Natural killer cell (primary cell): ENCODE results near the gene CCM2L. TPM values are rescaled to one million over a fixed set of nuclear protein-coding genes. Genes with fewer than 3 reads are reported as not detected.

ENCODE experiments used
- ATAC-seq, 3 donors: fragments of 150-1000 bp in 2 of 3; fragments of 200-7000 bp in 1 of 3; cut with Tn5 transposase; 1 replicate in 1 of 3; 2 replicates in 2 of 3; pipeline ENCODE4 v1.10.0; 2021; ENCODE audit warnings: mild to moderate bottlenecking in 2 of 3, moderate library complexity in 2 of 3
- DNase-seq, 2 donors: peaks; one replicate each; pipeline versions ENCODE4 v3.0.0 to v3.0.0-alpha.2; 2013 to 2021; ENCODE audit warnings: mixed read lengths in 1 of 2
- H3K27ac ChIP-seq: one replicate; pipeline ENCODE4 v1.5.1; 2013; ENCODE audit warnings: mild to moderate bottlenecking, low read length
- H3K27me3 ChIP-seq: one replicate; pipeline ENCODE4 v1.6.1; 2013; ENCODE audit warnings: low read length; ENCODE audit not compliant: control insufficient read depth, insufficient read depth
- H3K36me3 ChIP-seq: one replicate; pipeline ENCODE4 v1.6.1; 2013; ENCODE audit warnings: low read length; ENCODE audit not compliant: control insufficient read depth, insufficient read depth
- H3K4me1 ChIP-seq: one replicate; pipeline ENCODE4 v1.6.1; 2013; ENCODE audit warnings: low read length; ENCODE audit not compliant: control insufficient read depth, insufficient read depth
- H3K4me3 ChIP-seq: one replicate; pipeline ENCODE4 v1.5.1; 2013; ENCODE audit warnings: low read length
- H3K9me3 ChIP-seq: one replicate; pipeline ENCODE4 v1.6.1; 2013; ENCODE audit warnings: low read length; ENCODE audit not compliant: control insufficient read depth, insufficient read depth
- H3K27ac Mint-ChIP-seq, 2 donors: one replicate each; pipeline ENCODE4 v1.8.0; 2022; ENCODE audit warnings: mild to moderate bottlenecking in 2 of 2, mixed read lengths in 2 of 2, moderate library complexity in 1 of 2
- H3K27me3 Mint-ChIP-seq, 2 donors: one replicate each; pipeline ENCODE4 v1.8.0; 2022; ENCODE audit warnings: low read depth in 2 of 2, mixed read lengths in 2 of 2
- H3K36me3 Mint-ChIP-seq: one replicate; pipeline ENCODE4 v1.8.0; 2022; ENCODE audit warnings: mixed read lengths
- H3K4me1 Mint-ChIP-seq, 2 donors: one replicate each; pipeline ENCODE4 v1.8.0; 2022; ENCODE audit warnings: mixed read lengths in 2 of 2
- H3K4me3 Mint-ChIP-seq: one replicate; pipeline ENCODE4 v1.8.0; 2022; ENCODE audit warnings: mild to moderate bottlenecking, moderate library complexity, mixed read lengths
- H3K9me3 Mint-ChIP-seq, 2 donors: one replicate each; pipeline ENCODE4 v1.8.0; 2022; ENCODE audit warnings: mixed read lengths in 2 of 2
- CTCF ChIP-seq: fragments of 200-600 bp; IDR thresholded peaks from one replicate; pipeline ENCODE4 v1.8.0; 2022; ENCODE audit warnings: antibody characterized with exemption
- WGBS: methylation state at CpG from one replicate; pipeline ENCODE4 v1.1.7; 2013; ENCODE audit warnings: missing lambda C conversion rate; ENCODE audit not compliant: insufficient coverage; 5-methylcytosine and 5-hydroxymethylcytosine counted together
- intact Hi-C: fragments of 100-400 bp; cut with micrococcal nuclease; formaldehyde crosslinking; loops from one replicate; pipeline ENCODE4 v1.14.2; 2022
- total RNA-seq, 4 donors: library from RNA; stranded (reverse); fragments of 120-200 nt in 1 of 4; gene quantifications; one replicate each; pipeline versions ENCODE4 v1.2.3 to v1.2.4, GENCODE V29; 2013 to 2022

The CCM2L gene
- total RNA-seq, 3 donors from 2014 or later (not counting 1 experiment from before 2014, with no cell fraction given), result not detected

DNA sequence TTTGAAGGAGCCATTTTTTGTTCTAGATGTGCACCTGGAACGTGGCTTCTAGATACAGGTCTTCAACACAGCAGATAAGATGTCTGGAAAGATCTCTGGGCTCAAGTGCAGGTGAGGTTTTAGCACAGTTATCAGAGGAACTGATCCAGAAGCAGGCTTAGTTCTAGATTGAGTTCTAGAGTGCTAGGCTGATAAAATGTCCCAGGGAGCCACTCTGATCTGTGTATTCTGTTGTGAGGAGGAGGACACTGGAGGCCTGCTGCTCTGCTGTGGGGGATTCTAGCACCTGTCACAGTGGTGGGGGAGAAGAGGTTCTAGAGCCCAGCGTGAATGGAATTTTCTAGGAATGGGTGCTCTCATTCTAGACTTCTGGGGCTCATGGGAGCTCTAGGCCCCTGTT, 12.0 kb upstream of the CCM2L start:
- no peak overlapping the region for H3K27ac Mint-ChIP-seq
- no peak for DNase-seq
- WGBS, result 75% methylated on average over 2 of the region's 2 CpGs
- no peak for TF ChIP-seq CTCF
- peaks cover 19 to 24% of the 10 kb centered on the region in 2 donors for H3K27me3 Mint-ChIP-seq
- no peaks in the 10 kb centered on the region for H3K4me1 ChIP-seq
- no peak overlapping the region for H3K4me3 ChIP-seq
- H3K4me3 Mint-ChIP-seq, result no peak overlapping the region
- H3K4me1 Mint-ChIP-seq, result no peaks in the 10 kb centered on the region
- H3K36me3 ChIP-seq, result no peaks in the 10 kb centered on the region
- no peak for ATAC-seq
- H3K36me3 Mint-ChIP-seq, result no peaks in the 10 kb centered on the region
- no peaks in the 10 kb centered on the region for H3K9me3 ChIP-seq
- no peak overlapping the region for H3K27ac ChIP-seq
- no peaks in the 10 kb centered on the region for H3K9me3 Mint-ChIP-seq
- intact Hi-C loops, result no loop called here
- peaks cover 3% of the 10 kb centered on the region for H3K27me3 ChIP-seq

GRCh38 chr20:32003325-32003724, 6.9 kb upstream of the CCM2L start:
- Histone ChIP-seq H3K9me3 (no peaks in the 10 kb centered on the region), H3K4me1 (no peaks in the 10 kb centered on the region), H3K27ac (no peak overlapping the region), H3K36me3 (no peaks in the 10 kb centered on the region), H3K4me3 (no peak overlapping the region), H3K27me3 (no peaks in the 10 kb centered on the region)
- Mint-ChIP-seq H3K27ac (no peak overlapping the region), H3K4me3 (no peak overlapping the region), H3K9me3 (no peaks in the 10 kb centered on the region), H3K36me3 (no peaks in the 10 kb centered on the region), H3K27me3 (peaks cover 0 to 10% of the 10 kb centered on the region in 2 donors), H3K4me1 (peaks cover 6% of the 10 kb centered on the region in 2 donors)
- WGBS, result 88% methylated on average over 2 of the region's 2 CpGs
- no peak for DNase-seq
- ATAC-seq, result no peak
- no peak for TF ChIP-seq CTCF
- intact Hi-C loops, result no loop called here

GRCh38 chr20:32004963-32005362, 5.3 kb upstream of the CCM2L start:
- DNase-seq (no peak), ATAC-seq (no peak)
- Mint-ChIP-seq H3K27me3 (peaks cover 0 to 10% of the 10 kb centered on the region in 2 donors), H3K9me3 (no peaks in the 10 kb centered on the region), H3K4me1 (peaks cover 6% of the 10 kb centered on the region in 2 donors), H3K4me3 (no peak overlapping the region), H3K36me3 (no peaks in the 10 kb centered on the region), H3K27ac (no peak overlapping the region)
- no peak for TF ChIP-seq CTCF
- Histone ChIP-seq H3K27me3 (no peaks in the 10 kb centered on the region), H3K4me3 (no peak overlapping the region), H3K36me3 (no peaks in the 10 kb centered on the region), H3K4me1 (no peaks in the 10 kb centered on the region), H3K9me3 (no peaks in the 10 kb centered on the region), H3K27ac (no peak overlapping the region)
- intact Hi-C loops, result no loop called here

GRCh38 chr20:32006053-32006452, 4.2 kb upstream of the CCM2L start:
- WGBS, result 87% methylated on average over 5 of the region's 5 CpGs
- Mint-ChIP-seq H3K4me1 (peaks cover 6% of the 10 kb centered on the region in 2 donors), H3K27me3 (peaks cover 0 to 10% of the 10 kb centered on the region in 2 donors), H3K27ac (no peak overlapping the region), H3K9me3 (no peaks in the 10 kb centered on the region), H3K4me3 (no peak overlapping the region), H3K36me3 (no peaks in the 10 kb centered on the region)
- DNase-seq (no peak), ATAC-seq (no peak)
- Histone ChIP-seq H3K27me3 (no peaks in the 10 kb centered on the region), H3K36me3 (no peaks in the 10 kb centered on the region), H3K4me3 (no peak overlapping the region), H3K27ac (no peak overlapping the region), H3K4me1 (no peaks in the 10 kb centered on the region), H3K9me3 (no peaks in the 10 kb centered on the region)
- intact Hi-C loops, result no loop called here
- TF ChIP-seq CTCF, result no peak
